Measurements from ENCODE around the gene SWT1. TPM values are rescaled to one million over a fixed set of nuclear protein-coding genes. Genes with fewer than 3 reads are reported as not detected.

Gene SWT1
- total RNA-seq, 6 experiments from 2014 or later = 2.0 to 3.9 (median 2.4) TPM

- no peak overlapping the region for H3K27ac ChIP-seq
- DNase-seq (no peak), ATAC-seq (no peak)
- H3K27me3 ChIP-seq = no peaks in the 10 kb centered on the region
- WGBS (ENCODE audit: insufficient coverage, low coverage, low lambda C conversion rate, missing lambda C conversion rate) = 94% methylated on average over 3 of the region's 3 CpGs
- H3K4me3 ChIP-seq = no peak overlapping the region
- no peaks in the 10 kb centered on the region for H3K36me3 ChIP-seq
- TF ChIP-seq POLR2A (IDR thresholded peaks at IDR 0.05) = no peak
- no peak for TF ChIP-seq CTCF (IDR thresholded peaks at IDR 0.05)
- intact Hi-C loops (cut with DNase I) = no loop called here
- no peaks in the 10 kb centered on the region for H3K9me3 ChIP-seq
- H3K4me1 ChIP-seq = no peaks in the 10 kb centered on the region
These were observed 106.3 kb downstream of the SWT1 start for GRCh38 chr1:185263292-185263691.

DNA sequence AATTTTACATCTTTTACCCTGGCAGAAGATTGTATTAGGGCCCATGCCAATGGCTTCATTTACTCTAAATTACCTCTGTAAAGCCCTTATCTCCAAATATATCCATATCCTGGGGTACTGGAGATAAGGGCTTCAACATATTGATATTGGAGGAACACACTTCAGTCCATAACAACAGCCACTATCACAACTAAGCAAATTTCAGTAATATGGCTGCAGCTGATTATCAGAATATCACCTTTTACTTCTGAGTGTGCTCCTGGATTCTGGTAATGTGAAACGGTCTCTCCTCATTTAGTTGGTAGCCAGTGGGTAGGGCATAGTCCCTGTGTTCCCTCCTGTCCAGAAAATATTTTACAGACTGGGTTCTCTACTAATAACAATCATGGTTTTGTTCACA is 106.8 kb downstream of the SWT1 start:
- no peak for TF ChIP-seq CTCF (IDR thresholded peaks at IDR 0.05)
- Histone ChIP-seq H3K27me3 (no peaks in the 10 kb centered on the region), H3K27ac (no peak overlapping the region), H3K36me3 (no peaks in the 10 kb centered on the region), H3K4me1 (no peaks in the 10 kb centered on the region), H3K4me3 (no peak overlapping the region), H3K9me3 (no peaks in the 10 kb centered on the region)
- DNase-seq (no peak), ATAC-seq (no peak)
- intact Hi-C loops (cut with DNase I) = no loop called here
- 70% methylated on average over 1 of the region's 1 CpG for WGBS (ENCODE audit: insufficient coverage, low coverage, low lambda C conversion rate, missing lambda C conversion rate)

- no peaks in the 10 kb centered on the region for H3K27me3 ChIP-seq
- DNase-seq (no peak), ATAC-seq (no peak)
- H3K9me3 ChIP-seq = no peaks in the 10 kb centered on the region
- intact Hi-C loops (cut with DNase I) = no loop called here
- H3K27ac ChIP-seq = no peak overlapping the region
- no peak overlapping the region for H3K4me3 ChIP-seq
- TF ChIP-seq CTCF (IDR thresholded peaks at IDR 0.05) (no peak), POLR2A (IDR thresholded peaks at IDR 0.05) (no peak)
- 96% methylated on average over 4 of the region's 4 CpGs for WGBS (ENCODE audit: insufficient coverage, low coverage, low lambda C conversion rate, missing lambda C conversion rate)
- no peaks in the 10 kb centered on the region for H3K36me3 ChIP-seq
- no peaks in the 10 kb centered on the region for H3K4me1 ChIP-seq
These were observed 108.3 kb downstream of the SWT1 start for GRCh38 chr1:185265314-185265713.

GRCh38 chr1:185267301-185267700 is 110.3 kb downstream of the SWT1 start:
- ATAC-seq = no peak
- H3K27me3 ChIP-seq = no peaks in the 10 kb centered on the region

More at GRCh38 chr1:185267301-185267700, 110.3 kb downstream of the SWT1 start:
- Histone ChIP-seq H3K4me3 (no peak overlapping the region), H3K9me3 (no peaks in the 10 kb centered on the region), H3K27ac (no peak overlapping the region), H3K36me3 (no peaks in the 10 kb centered on the region), H3K4me1 (no peaks in the 10 kb centered on the region)
- TF ChIP-seq POLR2A (IDR thresholded peaks at IDR 0.05) = no peak
- no peak for TF ChIP-seq CTCF (IDR thresholded peaks at IDR 0.05)
- no peak for DNase-seq
- intact Hi-C loops (cut with DNase I) = no loop called here
- WGBS (ENCODE audit: insufficient coverage, low coverage, low lambda C conversion rate, missing lambda C conversion rate) = 50% methylated on average over 3 of the region's 3 CpGs
